RWPE2 (cell line): ENCODE results near the gene HAO2.

ENCODE experiments used
- ATAC-seq: fragments of 200-7000 bp; cut with Tn5 transposase; 3 replicates; pipeline ENCODE4 v1.9.1; 2021; ENCODE audit warnings: low read depth
- DNase-seq: peaks from one replicate; pipeline ENCODE4 v3.0.0-alpha.2; 2020; ENCODE audit warnings: low spot score
- H3K27ac ChIP-seq: fragments of 450-650 bp; 2 replicates; pipeline ENCODE4 v1.5.1; 2017; ENCODE audit warnings: mild to moderate bottlenecking; ENCODE audit not compliant: poor library complexity, severe bottlenecking
- H3K27me3 ChIP-seq: fragments of 250-450 bp; sonication (Bioruptor Pico); 2 replicates; pipeline ENCODE4 v1.5.1; 2021; ENCODE audit warnings: mild to moderate bottlenecking, moderate library complexity; ENCODE audit not compliant: insufficient read depth, poor library complexity, severe bottlenecking
- H3K36me3 ChIP-seq: fragments of 250-450 bp; sonication (Bioruptor Pico); 2 replicates; pipeline ENCODE4 v1.5.1; 2020; ENCODE audit warnings: low read depth, mild to moderate bottlenecking, moderate library complexity
- H3K4me1 ChIP-seq: fragments of 250-450 bp; sonication (Bioruptor Pico); 2 replicates; pipeline ENCODE4 v1.5.1; 2021; ENCODE audit warnings: mild to moderate bottlenecking, moderate library complexity; ENCODE audit not compliant: insufficient read depth, poor library complexity, severe bottlenecking
- H3K4me3 ChIP-seq: fragments of 250-450 bp; sonication (Bioruptor Pico); 2 replicates; pipeline ENCODE4 v1.5.1; 2021; ENCODE audit warnings: mild to moderate bottlenecking, moderate library complexity; ENCODE audit not compliant: severe bottlenecking
- H3K9me3 ChIP-seq: fragments of 250-450 bp; sonication (Bioruptor Pico); 2 replicates; pipeline ENCODE4 v1.5.1; 2021; ENCODE audit warnings: mild to moderate bottlenecking, moderate library complexity; ENCODE audit not compliant: severe bottlenecking
- CTCF ChIP-seq: fragments of 450-650 bp; IDR thresholded peaks from one replicate; pipeline ENCODE4 v1.5.1; 2017; ENCODE audit warnings: mild to moderate bottlenecking, moderate library complexity; ENCODE audit not compliant: poor library complexity, severe bottlenecking

Gene HAO2

GRCh38 chr1:119329541-119330461 is 38.8 kb upstream of the HAO2 start:
- no peaks in the 10 kb centered on the region for H3K4me1 ChIP-seq
- H3K27me3 ChIP-seq, result no peaks in the 10 kb centered on the region
- no peak for ATAC-seq

GRCh38 chr1:119330466-119331189 is 38.0 kb upstream of the HAO2 start:
- no peak for DNase-seq
- Histone ChIP-seq H3K4me3 (no peak overlapping the region), H3K27me3 (no peaks in the 10 kb centered on the region), H3K4me1 (no peaks in the 10 kb centered on the region), H3K36me3 (no peaks in the 10 kb centered on the region), H3K27ac (no peak overlapping the region), H3K9me3 (no peaks in the 10 kb centered on the region)
- no peak for ATAC-seq
- TF ChIP-seq CTCF, result no peak

More at GRCh38 chr1:119329541-119330461, 38.8 kb upstream of the HAO2 start:
- no peaks in the 10 kb centered on the region for H3K36me3 ChIP-seq
- no peaks in the 10 kb centered on the region for H3K9me3 ChIP-seq
- TF ChIP-seq CTCF, result no peak
- H3K4me3 ChIP-seq, result no peak overlapping the region
- H3K27ac ChIP-seq, result no peak overlapping the region
- no peak for DNase-seq

- Histone ChIP-seq H3K9me3 (no peaks in the 10 kb centered on the region), H3K27me3 (no peaks in the 10 kb centered on the region), H3K27ac (no peak overlapping the region), H3K36me3 (no peaks in the 10 kb centered on the region), H3K4me3 (no peak overlapping the region), H3K4me1 (no peaks in the 10 kb centered on the region)
- no peak for TF ChIP-seq CTCF
- DNase-seq (no peak), ATAC-seq (no peak)
Measured at GRCh38 chr1:119331190-119331515, 37.4 kb upstream of the HAO2 start.

GRCh38 chr1:119331915-119332314 is 36.7 kb upstream of the HAO2 start:
- Histone ChIP-seq H3K9me3 (no peaks in the 10 kb centered on the region), H3K4me3 (no peak overlapping the region), H3K27ac (no peak overlapping the region), H3K27me3 (no peaks in the 10 kb centered on the region), H3K4me1 (no peaks in the 10 kb centered on the region), H3K36me3 (no peaks in the 10 kb centered on the region)
- DNase-seq (no peak), ATAC-seq (no peak)
- no peak for TF ChIP-seq CTCF
